GM23248 (cell line): Measurements from ENCODE around the gene CCDC141. TPM values are rescaled to one million over a fixed set of nuclear protein-coding genes. Genes with fewer than 3 reads are reported as not detected.
A peak's percentile ranks its signal among the peaks of the same experiment; 100 is the strongest.

ENCODE experiments used
- DNase-seq: peaks from one replicate; pipeline ENCODE4 v3.0.0-alpha.2; 2015
- H2AFZ ChIP-seq: fragments of 200-600 bp; sonication (generic); 2 replicates; pipeline ENCODE4 v1.6.1; 2016; ENCODE audit warnings: antibody characterized with exemption
- H3F3A ChIP-seq: fragments of 200-600 bp; sonication (generic); 2 replicates; pipeline ENCODE4 v1.6.1; 2016; ENCODE audit warnings: mild to moderate bottlenecking, antibody characterized with exemption, mixed run types; ENCODE audit not compliant: insufficient read depth
- H3K27ac ChIP-seq: fragments of 200-600 bp; sonication (generic); 2 replicates; pipeline ENCODE4 v1.5.1; 2016; ENCODE audit warnings: mild to moderate bottlenecking
- H3K27me3 ChIP-seq: fragments of 200-600 bp; sonication (generic); replicated peaks from 2 replicates; pipeline ENCODE4 v1.6.1; 2016; ENCODE audit warnings: mild to moderate bottlenecking; ENCODE audit not compliant: insufficient read depth
- H3K36me3 ChIP-seq: fragments of 200-600 bp; sonication (generic); 2 replicates; pipeline ENCODE4 v1.6.1; 2016; ENCODE audit warnings: low read depth, mild to moderate bottlenecking
- H3K4me1 ChIP-seq: fragments of 200-600 bp; sonication (generic); 2 replicates; pipeline ENCODE4 v1.6.1; 2016; ENCODE audit warnings: mild to moderate bottlenecking; ENCODE audit not compliant: insufficient read depth
- H3K4me2 ChIP-seq: fragments of 200-600 bp; sonication (generic); one replicate; pipeline ENCODE4 v1.6.1; 2016; ENCODE audit warnings: mild to moderate bottlenecking; ENCODE audit not compliant: unreplicated experiment
- H3K4me3 ChIP-seq: fragments of 200-600 bp; sonication (generic); 2 replicates; pipeline ENCODE4 v1.5.1; 2016; ENCODE audit warnings: mild to moderate bottlenecking
- H3K79me2 ChIP-seq: fragments of 200-600 bp; sonication (generic); 2 replicates; pipeline ENCODE4 v1.6.1; 2016; ENCODE audit warnings: mild to moderate bottlenecking; ENCODE audit not compliant: insufficient read depth
- H3K9ac ChIP-seq: fragments of 200-600 bp; sonication (generic); 2 replicates; pipeline ENCODE4 v1.6.1; 2016; ENCODE audit warnings: mild to moderate bottlenecking
- H3K9me2 ChIP-seq: fragments of 200-600 bp; sonication (generic); 2 replicates; pipeline ENCODE4 v1.6.1; 2016; ENCODE audit warnings: mixed run types, mild to moderate bottlenecking, moderate library complexity; ENCODE audit not compliant: insufficient read depth
- H3K9me3 ChIP-seq: fragments of 200-600 bp; sonication (generic); one replicate; pipeline ENCODE4 v1.6.1; 2017; ENCODE audit warnings: low read depth
- H4K20me1 ChIP-seq: fragments of 200-600 bp; sonication (generic); 2 replicates; pipeline ENCODE4 v1.6.0; 2016; ENCODE audit not compliant: insufficient read depth
- EZH2 ChIP-seq: fragments of 200-600 bp; sonication (generic); IDR thresholded peaks from 2 replicates; pipeline ENCODE4 v1.6.1; 2018; ENCODE audit warnings: antibody characterized with exemption, mild to moderate bottlenecking; ENCODE audit not compliant: insufficient read depth, poor library complexity, severe bottlenecking
- EZH2phosphoT487 ChIP-seq: fragments of 200-600 bp; sonication (generic); IDR thresholded peaks from 2 replicates; pipeline ENCODE4 v1.6.1; 2018; ENCODE audit warnings: antibody characterized with exemption, moderate library complexity, mild to moderate bottlenecking, low read depth; ENCODE audit not compliant: insufficient read depth
- WGBS, 2 experiments: methylation state at CpG; one replicate each; pipeline ENCODE4 v1.1.6; 2015 to 2017; ENCODE audit warnings: low lambda C conversion rate in 2 of 2, low coverage in 1 of 2; ENCODE audit errors: missing lambda C conversion rate in 2 of 2; 5-methylcytosine and 5-hydroxymethylcytosine counted together
- in situ Hi-C: fragments of 300-500 bp; cut with MboI; formaldehyde crosslinking; loops from 2 replicates; pipeline ENCODE4 v1.15.0; 2020
- polyA plus RNA-seq: library from polyadenylated mRNA; unstranded; fragments of >200 nt; fragmentation: Nextera tagmentation; extraction: Ambion mirVana; gene quantifications from 2 replicates; pipeline ENCODE4 v1.2.1, GENCODE V29; 2016
- total RNA-seq: library from RNA; depleted of rRNA; stranded (reverse); fragments of >200 nt; shearing (Covaris generic); gene quantifications from 2 replicates; pipeline ENCODE4 v1.2.3, GENCODE V29; 2014

The CCDC141 gene
- total and polyA plus RNA-seq, 2 experiments from 2014 or later, result not detected

DNA sequence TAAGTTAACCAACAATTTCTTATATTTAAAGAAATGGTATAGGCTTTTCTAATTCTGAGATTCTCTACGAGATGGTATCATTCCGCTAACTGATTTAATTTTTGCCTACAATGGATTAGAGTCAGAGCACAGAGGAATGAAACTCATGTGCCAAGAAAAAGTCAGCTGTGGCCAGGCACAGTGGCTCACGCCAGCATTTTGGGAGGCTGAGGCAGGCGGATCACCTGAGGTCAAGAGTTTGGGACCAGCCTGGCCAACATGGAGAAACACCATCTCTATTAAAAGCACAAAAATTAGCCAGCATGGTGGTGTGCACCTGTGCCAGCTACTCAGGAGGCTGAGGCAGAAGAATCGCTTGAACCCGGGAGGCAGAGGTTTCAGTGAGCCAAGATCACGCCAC is 225.8 kb downstream of the CCDC141 start:
- DNase-seq, result no peak
- Histone ChIP-seq H3K4me1 (peaks cover 17% of the 10 kb centered on the region), H3K9me2 (no peaks in the 10 kb centered on the region), H3K79me2 (no peaks in the 10 kb centered on the region), H3K36me3 (no peaks in the 10 kb centered on the region), H3K9ac (no peak overlapping the region), H3K4me2 (no peak overlapping the region), H3K27ac (no peak overlapping the region), H3K27me3 (no peaks in the 10 kb centered on the region), H2AFZ (no peak overlapping the region), H3K9me3 (no peaks in the 10 kb centered on the region), H3F3A (no peaks in the 10 kb centered on the region), H3K4me3 (no peak overlapping the region), H4K20me1 (no peaks in the 10 kb centered on the region)
- in situ Hi-C loops, result no loop called here
- TF ChIP-seq EZH2phosphoT487 (no peak), EZH2 (no peak)
- 95 to 97% methylated on average over 6 to 7 of the region's 7 CpGs for WGBS, 2 experiments

DNA sequence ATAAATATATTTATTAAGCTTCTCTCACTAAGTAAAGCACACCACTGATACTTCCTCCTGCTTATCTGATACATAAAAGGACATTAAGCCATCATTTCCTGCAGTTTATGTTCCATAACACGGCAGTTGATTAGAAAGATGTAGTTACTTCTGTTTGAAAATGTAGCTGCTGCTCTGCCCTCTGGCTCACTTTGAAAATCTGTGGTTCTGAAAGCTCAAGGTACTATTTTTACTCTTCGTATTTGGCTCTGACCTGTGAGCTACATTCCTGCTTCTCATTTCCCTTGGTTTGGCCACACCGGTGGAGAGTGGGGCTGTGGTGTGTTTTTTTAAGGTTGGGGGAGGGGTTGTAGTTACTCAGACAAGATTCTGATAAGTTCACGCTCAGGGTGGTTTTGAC is 229.9 kb downstream of the CCDC141 start:
- Histone ChIP-seq H2AFZ (peak overlapping the region; percentile 78), H4K20me1 (no peaks in the 10 kb centered on the region), H3K4me3 (no peak overlapping the region), H3F3A (peaks cover 4% of the 10 kb centered on the region; the same call in 1 of the 2 replicates), H3K27ac (no peak overlapping the region), H3K79me2 (no peaks in the 10 kb centered on the region), H3K27me3 (no peaks in the 10 kb centered on the region), H3K9ac (no peak overlapping the region), H3K4me2 (no peak overlapping the region), H3K36me3 (no peaks in the 10 kb centered on the region), H3K9me3 (no peaks in the 10 kb centered on the region), H3K4me1 (peaks cover 21% of the 10 kb centered on the region), H3K9me2 (no peaks in the 10 kb centered on the region)
- WGBS, 2 experiments, result 37 to 38% methylated on average over 4 of the region's 4 CpGs
- in situ Hi-C loops, result no loop called here
- TF ChIP-seq EZH2phosphoT487 (no peak), EZH2 (no peak)
- DNase-seq, result no peak

DNA sequence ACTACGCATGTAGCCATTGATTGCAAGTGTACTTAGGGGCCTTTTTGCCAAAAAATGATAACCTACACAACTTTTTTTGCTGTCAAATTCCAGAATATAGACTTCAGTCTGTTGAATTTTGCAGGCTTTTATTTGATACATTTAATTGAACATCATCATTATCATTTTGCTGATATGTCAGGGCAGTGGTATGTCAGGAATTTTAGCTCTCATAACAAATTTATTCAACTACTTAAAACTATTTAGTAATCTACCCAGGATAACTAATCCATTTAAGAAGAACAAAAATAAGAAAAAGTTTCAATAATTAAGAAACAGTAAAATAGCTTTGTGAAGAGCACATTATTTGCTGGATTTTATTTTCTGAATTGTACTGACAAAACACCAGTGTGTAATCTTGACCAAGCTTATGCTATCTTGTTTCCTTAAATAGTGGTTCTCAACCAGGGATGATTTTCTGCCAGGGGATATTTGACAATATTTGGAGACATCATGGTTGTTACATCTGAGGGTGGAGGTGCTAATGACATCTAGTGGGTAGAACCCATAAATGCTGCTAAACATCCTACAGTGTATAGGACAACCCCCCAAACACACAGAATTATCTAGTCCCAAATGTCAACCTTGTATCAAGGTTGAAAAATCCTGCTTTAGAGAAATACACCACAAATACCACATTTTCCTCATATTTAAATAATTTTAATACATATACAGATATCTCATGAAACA is 230.6 kb downstream of the CCDC141 start:
- Histone ChIP-seq H2AFZ (peak overlapping the region; percentile 78; the same call in 1 of the 2 replicates), H3K4me1 (peaks cover 17% of the 10 kb centered on the region), H3K27ac (no peak overlapping the region), H3K9ac (no peak overlapping the region), H3K79me2 (no peaks in the 10 kb centered on the region), H4K20me1 (no peaks in the 10 kb centered on the region), H3K4me3 (no peak overlapping the region), H3K9me3 (no peaks in the 10 kb centered on the region), H3K27me3 (no peaks in the 10 kb centered on the region), H3K9me2 (no peaks in the 10 kb centered on the region), H3K4me2 (peak overlapping the region; percentile 5), H3F3A (peaks cover 4% of the 10 kb centered on the region; the same call in 1 of the 2 replicates), H3K36me3 (no peaks in the 10 kb centered on the region)
- TF ChIP-seq EZH2phosphoT487 (no peak), EZH2 (no peak)
- 82 to 91% methylated on average over 1 of the region's 1 CpG for WGBS, 2 experiments
- in situ Hi-C loops, result no loop called here
- DNase-seq, result peak; percentile 16

DNA sequence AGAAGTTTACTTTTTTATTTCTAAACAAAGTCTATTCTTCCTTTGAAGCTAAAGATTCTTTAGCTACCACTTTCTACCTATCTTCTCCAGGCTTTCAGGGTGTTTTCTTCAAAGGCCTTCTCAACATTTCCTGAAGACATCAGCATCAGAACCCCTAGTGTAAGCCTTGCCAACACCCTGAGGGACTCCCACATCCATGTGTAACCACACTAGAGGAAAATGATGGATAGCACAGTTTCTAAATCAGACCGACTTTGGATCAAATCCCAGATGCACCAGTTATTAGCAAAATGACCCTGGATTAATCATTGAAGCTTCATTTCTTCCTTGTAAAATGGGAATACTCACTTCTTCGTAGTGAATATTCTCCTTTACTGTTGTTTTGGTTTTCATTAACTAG is 238.0 kb downstream of the CCDC141 start:
- TF ChIP-seq EZH2phosphoT487 (no peak), EZH2 (no peak)
- in situ Hi-C loops, result no loop called here
- H3F3A ChIP-seq, result no peaks in the 10 kb centered on the region

More for the DNA sequence above, 238.0 kb downstream of the CCDC141 start:
- Histone ChIP-seq H3K4me3 (no peak overlapping the region), H2AFZ (no peak overlapping the region), H3K9me3 (no peaks in the 10 kb centered on the region), H3K27me3 (no peaks in the 10 kb centered on the region), H3K79me2 (no peaks in the 10 kb centered on the region), H4K20me1 (no peaks in the 10 kb centered on the region), H3K27ac (no peak overlapping the region), H3K36me3 (no peaks in the 10 kb centered on the region), H3K9ac (no peak overlapping the region), H3K9me2 (no peaks in the 10 kb centered on the region), H3K4me2 (no peak overlapping the region), H3K4me1 (no peaks in the 10 kb centered on the region)
- WGBS, 2 experiments, result 88 to 96% methylated on average over 2 of the region's 2 CpGs
- DNase-seq, result no peak
